Smooth muscle cell (in vitro differentiated cells): ENCODE measurements around the gene MLF2. TPM values are rescaled to one million over a fixed set of nuclear protein-coding genes. Genes with fewer than 3 reads are reported as not detected.

Experiments used
- DNase-seq: peaks from one replicate; lab custom pipeline; 2025; ENCODE audit not compliant: unreplicated experiment; lab: John Stamatoyannopoulos, UW
- H2AFZ ChIP-seq: fragments of 200-600 bp; sonication (generic); 2 replicates; pipeline ENCODE4 v1.6.0; 2016; ENCODE audit warnings: antibody characterized with exemption, low read depth, mild to moderate bottlenecking
- H3F3A ChIP-seq: fragments of 200-600 bp; sonication (generic); 2 replicates; pipeline ENCODE4 v1.6.0; 2017; ENCODE audit warnings: antibody characterized with exemption, low read depth
- H3K27ac ChIP-seq: fragments of 200-600 bp; sonication (generic); 2 replicates; pipeline ENCODE4 v1.5.1; 2016; ENCODE audit warnings: low read depth, mild to moderate bottlenecking
- H3K27me3 ChIP-seq: fragments of 200-600 bp; sonication (generic); 2 replicates; pipeline ENCODE4 v1.6.1; 2016; ENCODE audit warnings: low read depth, mild to moderate bottlenecking
- H3K36me3 ChIP-seq: fragments of 200-600 bp; sonication (generic); 2 replicates; pipeline ENCODE4 v1.5.1; 2016; ENCODE audit warnings: low read depth
- H3K4me1 ChIP-seq: fragments of 200-600 bp; sonication (generic); 2 replicates; pipeline ENCODE4 v1.5.1; 2016; ENCODE audit warnings: low read depth
- H3K4me2 ChIP-seq: fragments of 200-600 bp; sonication (generic); 2 replicates; pipeline ENCODE4 v1.6.0; 2016; ENCODE audit warnings: mild to moderate bottlenecking
- H3K4me3 ChIP-seq: fragments of 200-600 bp; sonication (generic); 2 replicates; pipeline ENCODE4 v1.5.1; 2016; ENCODE audit warnings: mild to moderate bottlenecking
- H3K79me2 ChIP-seq: fragments of 200-600 bp; sonication (generic); 2 replicates; pipeline ENCODE4 v1.6.0; 2016; ENCODE audit warnings: low read depth, mild to moderate bottlenecking
- H3K9ac ChIP-seq: fragments of 200-600 bp; sonication (generic); 2 replicates; pipeline ENCODE4 v1.6.0; 2016; ENCODE audit warnings: low read depth
- H3K9me3 ChIP-seq: fragments of 200-600 bp; sonication (generic); replicated peaks from 2 replicates; pipeline ENCODE4 v1.5.1; 2016; ENCODE audit warnings: low read depth
- H4K20me1 ChIP-seq: fragments of 200-600 bp; sonication (generic); 2 replicates; pipeline ENCODE4 v1.6.0; 2016; ENCODE audit warnings: low read depth
- WGBS: methylation state at CpG from one replicate; pipeline ENCODE4 v1.1.7; 2016; ENCODE audit warnings: low lambda C conversion rate; 5-methylcytosine and 5-hydroxymethylcytosine counted together
- polyA plus RNA-seq: library from polyadenylated mRNA; unstranded; fragments of >200 nt; fragmentation: Nextera tagmentation; extraction: Ambion mirVana; gene quantifications from 2 replicates; pipeline ENCODE4 v1.2.1, GENCODE V29; 2016
- total RNA-seq: library from RNA; depleted of rRNA; stranded (reverse); fragments of >200 nt; gene quantifications from 2 replicates; pipeline ENCODE4 v1.2.3, GENCODE V29; 2014
- TF ChIP-seq, protein P1 (sequence below): fragments of 200-600 bp; sonication (generic); IDR thresholded peaks from 2 replicates; pipeline ENCODE4 v1.5.1; 2017; ENCODE audit warnings: borderline replicate concordance, mild to moderate bottlenecking, antibody characterized with exemption; ENCODE audit not compliant: insufficient read depth, poor library complexity, severe bottlenecking

The MLF2 gene
- total and polyA plus RNA-seq, 2 experiments from 2014 or later: 185 to 381 TPM

GRCh38 chr12:6786416-6787094 is 33.6 kb upstream of the MLF2 start:
- no peak for DNase-seq
- no peak overlapping the region for H2AFZ ChIP-seq
- no peaks in the 10 kb centered on the region for H4K20me1 ChIP-seq
- 76% methylated on average over 9 of the region's 9 CpGs for WGBS
- no peaks in the 10 kb centered on the region for H3F3A ChIP-seq
- H3K4me3 ChIP-seq: no peak overlapping the region
- no peaks in the 10 kb centered on the region for H3K27me3 ChIP-seq
- peaks cover 7% of the 10 kb centered on the region for H3K4me1 ChIP-seq
- TF ChIP-seq, protein P1, sequence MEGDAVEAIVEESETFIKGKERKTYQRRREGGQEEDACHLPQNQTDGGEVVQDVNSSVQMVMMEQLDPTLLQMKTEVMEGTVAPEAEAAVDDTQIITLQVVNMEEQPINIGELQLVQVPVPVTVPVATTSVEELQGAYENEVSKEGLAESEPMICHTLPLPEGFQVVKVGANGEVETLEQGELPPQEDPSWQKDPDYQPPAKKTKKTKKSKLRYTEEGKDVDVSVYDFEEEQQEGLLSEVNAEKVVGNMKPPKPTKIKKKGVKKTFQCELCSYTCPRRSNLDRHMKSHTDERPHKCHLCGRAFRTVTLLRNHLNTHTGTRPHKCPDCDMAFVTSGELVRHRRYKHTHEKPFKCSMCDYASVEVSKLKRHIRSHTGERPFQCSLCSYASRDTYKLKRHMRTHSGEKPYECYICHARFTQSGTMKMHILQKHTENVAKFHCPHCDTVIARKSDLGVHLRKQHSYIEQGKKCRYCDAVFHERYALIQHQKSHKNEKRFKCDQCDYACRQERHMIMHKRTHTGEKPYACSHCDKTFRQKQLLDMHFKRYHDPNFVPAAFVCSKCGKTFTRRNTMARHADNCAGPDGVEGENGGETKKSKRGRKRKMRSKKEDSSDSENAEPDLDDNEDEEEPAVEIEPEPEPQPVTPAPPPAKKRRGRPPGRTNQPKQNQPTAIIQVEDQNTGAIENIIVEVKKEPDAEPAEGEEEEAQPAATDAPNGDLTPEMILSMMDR: no peak
- no peaks in the 10 kb centered on the region for H3K79me2 ChIP-seq
- H3K36me3 ChIP-seq: no peaks in the 10 kb centered on the region
- no peak overlapping the region for H3K4me2 ChIP-seq
- H3K27ac ChIP-seq: no peak overlapping the region
- no peaks in the 10 kb centered on the region for H3K9me3 ChIP-seq
- H3K9ac ChIP-seq: no peak overlapping the region

GRCh38 chr12:6784761-6785160 is 31.8 kb upstream of the MLF2 start:
- no peaks in the 10 kb centered on the region for H3F3A ChIP-seq
- H3K4me2 ChIP-seq: no peak overlapping the region
- no peaks in the 10 kb centered on the region for H3K36me3 ChIP-seq
- H3K27me3 ChIP-seq: no peaks in the 10 kb centered on the region
- H3K4me3 ChIP-seq: no peak overlapping the region
- TF ChIP-seq, protein P1: no peak
- 81% methylated on average over 5 of the region's 5 CpGs for WGBS
- no peak overlapping the region for H3K9ac ChIP-seq
- H2AFZ ChIP-seq: no peak overlapping the region
- peaks cover 8% of the 10 kb centered on the region for H3K4me1 ChIP-seq
- no peaks in the 10 kb centered on the region for H4K20me1 ChIP-seq
- no peaks in the 10 kb centered on the region for H3K9me3 ChIP-seq
- H3K27ac ChIP-seq: no peak overlapping the region
- no peaks in the 10 kb centered on the region for H3K79me2 ChIP-seq
- no peak for DNase-seq

GRCh38 chr12:6784296-6784695 is 31.4 kb upstream of the MLF2 start:
- H3K9ac ChIP-seq: no peak overlapping the region
- no peaks in the 10 kb centered on the region for H3K79me2 ChIP-seq
- peaks cover 10% of the 10 kb centered on the region for H3K4me1 ChIP-seq
- H3K9me3 ChIP-seq: no peaks in the 10 kb centered on the region
- H3K4me2 ChIP-seq: no peak overlapping the region
- H3F3A ChIP-seq: no peaks in the 10 kb centered on the region
- H3K27me3 ChIP-seq: no peaks in the 10 kb centered on the region
- H4K20me1 ChIP-seq: no peaks in the 10 kb centered on the region
- WGBS: 45% methylated on average over 5 of the region's 5 CpGs
- no peak overlapping the region for H3K27ac ChIP-seq
- no peak for DNase-seq
- H2AFZ ChIP-seq: no peak overlapping the region
- TF ChIP-seq, protein P1: no peak
- H3K4me3 ChIP-seq: no peak overlapping the region
- no peaks in the 10 kb centered on the region for H3K36me3 ChIP-seq

DNA sequence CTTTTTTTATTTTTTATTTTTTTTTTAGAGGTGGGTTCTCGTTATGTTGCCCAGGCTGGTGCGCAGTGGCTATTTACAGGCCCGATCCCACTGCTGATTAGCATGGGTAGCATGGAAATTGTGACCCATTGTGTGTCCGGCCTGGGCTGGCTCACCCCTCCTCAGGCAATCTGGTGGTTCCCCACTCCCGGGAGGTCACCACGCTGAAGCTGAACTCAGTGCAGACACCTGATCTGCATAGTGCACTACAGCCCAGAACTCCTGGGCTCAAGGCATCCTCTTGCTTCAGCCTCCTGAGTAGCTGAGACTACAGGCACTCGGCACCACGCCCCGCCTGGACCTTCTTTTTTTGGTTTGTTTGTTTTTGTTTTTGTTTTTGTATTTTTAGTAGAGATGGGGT is 30.9 kb upstream of the MLF2 start:
- Histone ChIP-seq H4K20me1 (no peaks in the 10 kb centered on the region), H2AFZ (no peak overlapping the region), H3K36me3 (no peaks in the 10 kb centered on the region), H3K4me3 (no peak overlapping the region), H3F3A (no peaks in the 10 kb centered on the region), H3K79me2 (no peaks in the 10 kb centered on the region), H3K27ac (no peak overlapping the region), H3K4me1 (peaks cover 14% of the 10 kb centered on the region), H3K4me2 (no peak overlapping the region), H3K27me3 (no peaks in the 10 kb centered on the region), H3K9ac (no peak overlapping the region), H3K9me3 (no peaks in the 10 kb centered on the region)
- TF ChIP-seq, protein P1: no peak
- 95% methylated on average over 9 of the region's 9 CpGs for WGBS
- no peak for DNase-seq
